ENCODE results near the gene MARCHF4.

The MARCHF4 gene

GRCh38 chr2:216346781-216347180 is 25.5 kb downstream of the MARCHF4 start:
- DNase-seq, result no peak

GRCh38 chr2:216345846-216346245 is 26.4 kb downstream of the MARCHF4 start:
- no peak for DNase-seq

- DNase-seq, result no peak
Measured at GRCh38 chr2:216344950-216345300, 27.4 kb downstream of the MARCHF4 start.

- DNase-seq, result no peak
Measured at GRCh38 chr2:216344206-216344949, 27.9 kb downstream of the MARCHF4 start.

GRCh38 chr2:216343221-216343980 is 28.9 kb downstream of the MARCHF4 start:
- DNase-seq, result no peak

GRCh38 chr2:216341121-216341520 is 31.2 kb downstream of the MARCHF4 start:
- DNase-seq, result no peak

- no peak for DNase-seq
Measured at GRCh38 chr2:216340280-216340631, 32.0 kb downstream of the MARCHF4 start.

GRCh38 chr2:216339456-216340279 is 32.6 kb downstream of the MARCHF4 start:
- DNase-seq, result peak in 1 of 2 experiments; percentile 4

- no peak for DNase-seq
Measured at GRCh38 chr2:216335252-216335651, 37.0 kb downstream of the MARCHF4 start.

- DNase-seq, result no peak
Measured at GRCh38 chr2:216328347-216328746, 43.9 kb downstream of the MARCHF4 start.

- no peak for DNase-seq
Measured at GRCh38 chr2:216327447-216327935, 44.8 kb downstream of the MARCHF4 start.
